Peyer's patch (tissue), 4 donors: ENCODE measurements around the gene CXCL1. TPM values are rescaled to one million over a fixed set of nuclear protein-coding genes. Genes with fewer than 3 reads are reported as not detected.

Experiments used
- DNase-seq, 3 donors: peaks; one replicate each; pipeline ENCODE4 v3.0.0-alpha.2; 2017 to 2019
- H3K27ac ChIP-seq, 4 donors: fragments of 200-600 bp; sonication (generic); one replicate each; pipeline ENCODE4 v1.5.1; 2016 to 2019
- H3K27me3 ChIP-seq, 2 donors: fragments of 200-600 bp; sonication (generic); one replicate each; pipeline ENCODE4 v1.5.1; 2019
- H3K36me3 ChIP-seq, 3 donors: fragments of 200-600 bp; sonication (generic); one replicate each; pipeline ENCODE4 v1.5.1; 2016 to 2019
- H3K4me1 ChIP-seq, 4 donors: fragments of 200-600 bp; sonication (generic); one replicate each; pipeline ENCODE4 v1.5.1; 2016 to 2019
- H3K4me3 ChIP-seq, 4 donors: fragments of 200-600 bp; sonication (generic); 1 replicate in 3 of 4; 2 replicates in 1 of 4; pipeline ENCODE4 v1.5.1; 2016 to 2019; ENCODE audit warnings: mild to moderate bottlenecking in 1 of 4
- H3K9me3 ChIP-seq, 4 donors: fragments of 200-600 bp; sonication (generic); one replicate each; pipeline ENCODE4 v1.5.1; 2016 to 2019; ENCODE audit warnings: mild to moderate bottlenecking in 1 of 4
- CTCF ChIP-seq, 6 experiments: fragments of 450-650 bp in 4 of 6; fragments of 200-600 bp in 2 of 6; sonication (generic) in 1 of 6; IDR thresholded peaks; one replicate each; pipeline ENCODE4 v1.5.1; 2017 to 2019; ENCODE audit warnings: antibody characterized with exemption in 6 of 6, mild to moderate bottlenecking in 3 of 6, moderate library complexity in 1 of 6
- POLR2A ChIP-seq, 2 donors: fragments of 450-650 bp; IDR thresholded peaks; one replicate each; pipeline ENCODE4 v1.5.1; 2017; ENCODE audit warnings: antibody characterized with exemption in 2 of 2, mild to moderate bottlenecking in 2 of 2, moderate library complexity in 2 of 2
- total RNA-seq, 4 donors: library from RNA; depleted of rRNA; stranded (reverse); fragments of >200 nt; gene quantifications; one replicate each; pipeline ENCODE4 v1.1.0, GENCODE V29; 2016

The CXCL1 gene
- total RNA-seq, 4 donors from 2014 or later, result 4.1 to 69.3 (median 6.8) TPM

- no peaks in the 10 kb centered on the region for H3K9me3 ChIP-seq
- no peak overlapping the region for H3K27ac ChIP-seq
- no peak for DNase-seq
- TF ChIP-seq POLR2A (IDR thresholded peaks at IDR 0.05), result no peak
- TF ChIP-seq CTCF (IDR thresholded peaks at IDR 0.05), result no peak
- H3K4me3 ChIP-seq, result no peak overlapping the region
- H3K36me3 ChIP-seq, result no peaks in the 10 kb centered on the region
- no peaks in the 10 kb centered on the region for H3K4me1 ChIP-seq
- H3K27me3 ChIP-seq, result no peaks in the 10 kb centered on the region
These were observed 43.0 kb downstream of the CXCL1 start for GRCh38 chr4:73912191-73912590.

- Histone ChIP-seq H3K4me3 (no peak overlapping the region), H3K4me1 (no peaks in the 10 kb centered on the region), H3K9me3 (no peaks in the 10 kb centered on the region), H3K27me3 (no peaks in the 10 kb centered on the region), H3K27ac (no peak overlapping the region), H3K36me3 (no peaks in the 10 kb centered on the region)
- TF ChIP-seq CTCF (IDR thresholded peaks at IDR 0.05), result no peak
- TF ChIP-seq POLR2A (IDR thresholded peaks at IDR 0.05), result no peak
- no peak for DNase-seq
These were observed 44.9 kb downstream of the CXCL1 start for GRCh38 chr4:73914071-73914470.

GRCh38 chr4:73916172-73916925 is 47.2 kb downstream of the CXCL1 start:
- no peak overlapping the region for H3K27ac ChIP-seq

GRCh38 chr4:73917081-73917501 is 47.9 kb downstream of the CXCL1 start:
- Histone ChIP-seq H3K4me1 (no peaks in the 10 kb centered on the region), H3K4me3 (no peak overlapping the region), H3K27ac (no peak overlapping the region), H3K27me3 (peaks cover 0 to 3% of the 10 kb centered on the region in 2 donors), H3K36me3 (no peaks in the 10 kb centered on the region), H3K9me3 (no peaks in the 10 kb centered on the region)
- TF ChIP-seq CTCF (IDR thresholded peaks at IDR 0.05) (no peak), POLR2A (IDR thresholded peaks at IDR 0.05) (no peak)
- DNase-seq, result no peak

More at GRCh38 chr4:73916172-73916925, 47.2 kb downstream of the CXCL1 start:
- Histone ChIP-seq H3K36me3 (no peaks in the 10 kb centered on the region), H3K27me3 (peaks cover 0 to 3% of the 10 kb centered on the region in 2 donors), H3K4me3 (no peak overlapping the region), H3K9me3 (no peaks in the 10 kb centered on the region), H3K4me1 (no peaks in the 10 kb centered on the region)
- TF ChIP-seq CTCF (IDR thresholded peaks at IDR 0.05) (no peak), POLR2A (IDR thresholded peaks at IDR 0.05) (no peak)
- DNase-seq, result no peak

- Histone ChIP-seq H3K4me1 (no peaks in the 10 kb centered on the region), H3K27me3 (peaks cover 0 to 3% of the 10 kb centered on the region in 2 donors), H3K4me3 (no peak overlapping the region), H3K9me3 (no peaks in the 10 kb centered on the region), H3K27ac (no peak overlapping the region), H3K36me3 (no peaks in the 10 kb centered on the region)
- DNase-seq, result no peak
- no peak for TF ChIP-seq POLR2A (IDR thresholded peaks at IDR 0.05)
- no peak for TF ChIP-seq CTCF (IDR thresholded peaks at IDR 0.05)
These were observed 48.9 kb downstream of the CXCL1 start for GRCh38 chr4:73918058-73918457.
